HUES48 (cell line): ENCODE results near the gene CERS2.

ENCODE experiments used
- H3K27ac ChIP-seq: one replicate; pipeline ENCODE4 v1.7.0; 2013; ENCODE audit warnings: low read depth, low read length, inconsistent platforms
- H3K27me3 ChIP-seq: 2 replicates; pipeline ENCODE4 v1.6.1; 2013; ENCODE audit warnings: mild to moderate bottlenecking, low read length; ENCODE audit not compliant: control insufficient read depth, insufficient read depth
- H3K36me3 ChIP-seq: 2 replicates; pipeline ENCODE4 v1.6.1; 2013; ENCODE audit warnings: low read length; ENCODE audit not compliant: control insufficient read depth, insufficient read depth
- H3K4me1 ChIP-seq: 2 replicates; pipeline ENCODE4 v1.6.1; 2013; ENCODE audit warnings: mild to moderate bottlenecking, low read length; ENCODE audit not compliant: control insufficient read depth, insufficient read depth
- H3K4me3 ChIP-seq: 2 replicates; pipeline ENCODE4 v1.5.1; 2013; ENCODE audit warnings: mild to moderate bottlenecking, low read depth, low read length
- H3K9ac ChIP-seq: 2 replicates; pipeline ENCODE4 v1.6.1; 2013; ENCODE audit warnings: mild to moderate bottlenecking, low read depth, low read length, moderate library complexity
- H3K9me3 ChIP-seq: 2 replicates; pipeline ENCODE4 v1.6.1; 2013; ENCODE audit warnings: low read length; ENCODE audit not compliant: control insufficient read depth, insufficient read depth

CERS2 gene

GRCh38 chr1:150997126-150997872, 22.7 kb upstream of the CERS2 start:
- H3K27me3 ChIP-seq, result no peaks in the 10 kb centered on the region
- no peak overlapping the region for H3K9ac ChIP-seq
- peaks cover 3% of the 10 kb centered on the region; the same call in 1 of the 2 replicates for H3K4me1 ChIP-seq
- no peak overlapping the region for H3K27ac ChIP-seq
- no peaks in the 10 kb centered on the region for H3K9me3 ChIP-seq
- peaks cover 19% of the 10 kb centered on the region for H3K36me3 ChIP-seq
- no peak overlapping the region for H3K4me3 ChIP-seq

GRCh38 chr1:150995896-150996295, 21.3 kb upstream of the CERS2 start:
- Histone ChIP-seq H3K27ac (no peak overlapping the region), H3K4me1 (peaks cover 3% of the 10 kb centered on the region; the same call in 1 of the 2 replicates), H3K4me3 (no peak overlapping the region), H3K36me3 (peaks cover 19% of the 10 kb centered on the region), H3K9me3 (no peaks in the 10 kb centered on the region), H3K9ac (no peak overlapping the region), H3K27me3 (no peaks in the 10 kb centered on the region)

- Histone ChIP-seq H3K9ac (no peak overlapping the region), H3K27ac (no peak overlapping the region), H3K4me1 (peaks cover 3% of the 10 kb centered on the region; the same call in 1 of the 2 replicates), H3K36me3 (peaks cover 19% of the 10 kb centered on the region), H3K4me3 (no peak overlapping the region), H3K27me3 (no peaks in the 10 kb centered on the region), H3K9me3 (no peaks in the 10 kb centered on the region)
Observed at GRCh38 chr1:150995460-150995859, 20.8 kb upstream of the CERS2 start.

GRCh38 chr1:150994248-150994647, 19.6 kb upstream of the CERS2 start:
- Histone ChIP-seq H3K27me3 (no peaks in the 10 kb centered on the region), H3K9me3 (no peaks in the 10 kb centered on the region), H3K4me3 (no peak overlapping the region), H3K4me1 (peaks cover 3% of the 10 kb centered on the region; the same call in 1 of the 2 replicates), H3K9ac (no peak overlapping the region), H3K36me3 (peaks cover 18% of the 10 kb centered on the region), H3K27ac (no peak overlapping the region)

- no peak overlapping the region for H3K9ac ChIP-seq
Observed at GRCh38 chr1:150992626-150993025, 18.0 kb upstream of the CERS2 start.

GRCh38 chr1:150987924-150988323, 13.3 kb upstream of the CERS2 start:
- Histone ChIP-seq H3K4me3 (no peak overlapping the region), H3K9ac (no peak overlapping the region), H3K36me3 (no peaks in the 10 kb centered on the region), H3K27ac (no peak overlapping the region), H3K9me3 (no peaks in the 10 kb centered on the region), H3K4me1 (no peaks in the 10 kb centered on the region), H3K27me3 (no peaks in the 10 kb centered on the region)

More at GRCh38 chr1:150992626-150993025, 18.0 kb upstream of the CERS2 start:
- Histone ChIP-seq H3K27me3 (no peaks in the 10 kb centered on the region), H3K4me3 (no peak overlapping the region), H3K4me1 (peaks cover 3% of the 10 kb centered on the region; the same call in 1 of the 2 replicates), H3K36me3 (peaks cover 9% of the 10 kb centered on the region), H3K9me3 (no peaks in the 10 kb centered on the region), H3K27ac (no peak overlapping the region)

GRCh38 chr1:150985179-150985825, 10.7 kb upstream of the CERS2 start:
- H3K4me3 ChIP-seq, result no peak overlapping the region
- no peak overlapping the region for H3K27ac ChIP-seq
- no peaks in the 10 kb centered on the region for H3K36me3 ChIP-seq
- no peaks in the 10 kb centered on the region for H3K27me3 ChIP-seq
- H3K4me1 ChIP-seq, result peaks cover 21% of the 10 kb centered on the region
- H3K9me3 ChIP-seq, result no peaks in the 10 kb centered on the region
- H3K9ac ChIP-seq, result no peak overlapping the region

GRCh38 chr1:150981805-150982712, 7.4 kb upstream of the CERS2 start, which contains the start of gene ANXA9:
Gene ANXA9 (plus strand): TSS chr1:150982292. CDS start chr1:150983106, 814 bp downstream.
- Histone ChIP-seq H3K9ac (peak within 1 kb of the TSS; percentile 35), H3K27ac (peak within 1 kb of the TSS; percentile 81), H3K27me3 (no peaks in the 10 kb centered on the region), H3K4me1 (peaks cover 36% of the 10 kb centered on the region), H3K9me3 (no peaks in the 10 kb centered on the region), H3K36me3 (no peaks in the 10 kb centered on the region), H3K4me3 (peak within 1 kb of the TSS; percentile 33)

GRCh38 chr1:150981177-150981804, 6.7 kb upstream of the CERS2 start:
- peak overlapping the region; percentile 35 for H3K9ac ChIP-seq
- peak overlapping the region; percentile 33; the same call in 1 of the 2 replicates for H3K4me3 ChIP-seq
- H3K27me3 ChIP-seq, result no peaks in the 10 kb centered on the region
- peaks cover 44% of the 10 kb centered on the region for H3K4me1 ChIP-seq
- no peaks in the 10 kb centered on the region for H3K36me3 ChIP-seq
- H3K9me3 ChIP-seq, result no peaks in the 10 kb centered on the region
- peak overlapping the region; percentile 81 for H3K27ac ChIP-seq
